Measurements from ENCODE around the gene ABCA3. TPM values are rescaled to one million over a fixed set of nuclear protein-coding genes. Genes with fewer than 3 reads are reported as not detected.

ABCA3 gene
- total RNA-seq, 1 experiment from 2014 or later = 3.5 TPM

DNA sequence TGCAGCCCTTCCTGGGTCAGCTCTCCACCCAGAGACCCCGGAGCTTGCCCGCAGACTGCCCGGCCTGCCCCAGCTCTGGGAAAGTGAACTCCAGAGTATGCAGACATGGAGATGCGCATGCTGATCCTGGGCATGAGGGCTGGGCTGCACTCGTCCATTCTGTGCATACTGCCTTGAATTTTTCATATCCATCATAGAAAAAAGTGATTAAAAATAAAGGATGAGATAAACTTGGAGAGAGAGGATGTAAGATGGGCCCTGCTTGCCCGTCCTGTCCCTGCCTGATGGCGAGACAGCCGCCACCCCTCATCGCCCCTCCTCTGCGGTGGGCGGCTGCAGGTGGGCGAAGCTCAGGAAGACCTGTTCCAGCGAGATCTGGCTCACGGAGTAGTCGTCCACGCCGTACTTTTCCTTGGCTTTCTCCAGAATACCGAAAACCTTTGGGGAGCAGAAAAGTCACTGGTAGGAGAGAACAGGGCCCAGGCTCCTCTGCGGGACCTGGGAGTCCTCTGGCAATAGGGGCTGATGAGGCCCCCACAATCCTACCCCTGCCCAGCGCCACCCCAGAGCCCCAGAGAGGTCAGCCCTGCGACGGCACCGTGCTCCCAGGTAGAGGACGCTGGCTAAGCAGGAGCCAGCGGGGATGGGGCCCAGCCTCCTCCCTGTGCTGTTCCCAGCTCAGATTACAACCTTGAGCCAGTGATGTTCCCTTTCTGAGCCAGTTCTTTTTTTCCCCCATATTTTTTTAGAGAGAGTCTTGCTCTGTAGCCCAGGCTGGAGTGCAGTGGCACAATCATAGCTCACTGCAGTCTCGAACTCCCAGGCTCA lies 63.9 kb downstream of the ABCA3 start:
- TF ChIP-seq, protein P1, sequence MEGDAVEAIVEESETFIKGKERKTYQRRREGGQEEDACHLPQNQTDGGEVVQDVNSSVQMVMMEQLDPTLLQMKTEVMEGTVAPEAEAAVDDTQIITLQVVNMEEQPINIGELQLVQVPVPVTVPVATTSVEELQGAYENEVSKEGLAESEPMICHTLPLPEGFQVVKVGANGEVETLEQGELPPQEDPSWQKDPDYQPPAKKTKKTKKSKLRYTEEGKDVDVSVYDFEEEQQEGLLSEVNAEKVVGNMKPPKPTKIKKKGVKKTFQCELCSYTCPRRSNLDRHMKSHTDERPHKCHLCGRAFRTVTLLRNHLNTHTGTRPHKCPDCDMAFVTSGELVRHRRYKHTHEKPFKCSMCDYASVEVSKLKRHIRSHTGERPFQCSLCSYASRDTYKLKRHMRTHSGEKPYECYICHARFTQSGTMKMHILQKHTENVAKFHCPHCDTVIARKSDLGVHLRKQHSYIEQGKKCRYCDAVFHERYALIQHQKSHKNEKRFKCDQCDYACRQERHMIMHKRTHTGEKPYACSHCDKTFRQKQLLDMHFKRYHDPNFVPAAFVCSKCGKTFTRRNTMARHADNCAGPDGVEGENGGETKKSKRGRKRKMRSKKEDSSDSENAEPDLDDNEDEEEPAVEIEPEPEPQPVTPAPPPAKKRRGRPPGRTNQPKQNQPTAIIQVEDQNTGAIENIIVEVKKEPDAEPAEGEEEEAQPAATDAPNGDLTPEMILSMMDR (IDR thresholded peaks at IDR 0.05; ENCODE audit: unreplicated experiment) = no peak
- Mint-ChIP-seq H3K27me3 (ENCODE audit: insufficient read depth, unreplicated experiment) (peaks cover 21% of the 10 kb centered on the region), H3K27ac (ENCODE audit: low read depth, unreplicated experiment) (no peak overlapping the region), H3K4me3 (ENCODE audit: unreplicated experiment) (no peak overlapping the region), H3K4me1 (ENCODE audit: insufficient read depth, unreplicated experiment) (no peaks in the 10 kb centered on the region), H3K9me3 (ENCODE audit: unreplicated experiment) (no peaks in the 10 kb centered on the region), H3K36me3 (ENCODE audit: insufficient read depth, unreplicated experiment) (peaks cover 6% of the 10 kb centered on the region)
- POLR2A ChIA-PET = no interaction called here
- BruUV-seq (replicated peaks) = no TSS peak
- DNase-seq (ENCODE audit: unreplicated experiment) = no peak
- intact Hi-C loops (cut with micrococcal nuclease) = no loop called here
- CTCF ChIA-PET = no interaction called here

DNA sequence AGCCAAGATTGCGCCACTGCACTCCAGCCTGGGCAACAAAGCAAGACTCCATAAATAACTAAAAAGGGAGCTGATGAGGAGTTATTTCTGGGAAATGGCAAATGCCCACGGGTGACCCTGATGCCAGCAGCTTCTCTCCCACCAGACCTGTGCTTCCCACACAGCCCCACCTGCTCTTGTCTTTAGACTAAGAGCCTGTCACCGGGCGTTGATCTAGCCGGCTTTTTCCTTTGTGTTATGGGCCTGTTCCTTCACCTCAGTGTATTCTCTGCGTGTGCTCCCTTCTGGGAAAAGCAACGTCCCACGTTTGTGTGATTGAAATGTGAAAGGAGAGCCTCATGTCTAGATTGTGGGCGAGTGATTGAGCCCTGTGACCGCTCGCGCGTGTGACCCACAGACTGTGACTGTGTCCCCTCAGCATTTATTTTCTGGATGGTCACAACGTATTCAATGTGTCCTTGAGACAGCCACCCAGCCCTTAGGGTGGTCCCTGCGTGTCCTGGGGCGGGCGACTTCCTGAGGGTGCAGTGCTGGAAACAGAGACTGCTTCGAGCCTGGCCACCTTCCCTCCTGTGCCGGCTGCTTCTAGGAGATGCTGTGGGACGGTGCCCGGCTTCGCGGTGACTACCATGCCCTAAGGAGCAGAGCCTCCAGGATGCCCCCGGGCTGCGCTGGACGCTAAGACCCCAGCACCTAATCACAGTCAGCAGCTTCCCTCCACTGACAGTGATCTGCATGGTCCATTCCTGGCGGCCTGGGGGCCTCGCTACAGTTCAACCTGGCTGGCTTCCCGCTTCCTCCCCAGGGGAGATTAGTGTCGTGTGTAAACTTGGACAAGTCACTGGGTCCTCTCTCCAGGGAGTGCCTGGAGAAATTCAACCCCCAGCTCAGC lies 64.8 kb downstream of the ABCA3 start:
- Mint-ChIP-seq H3K4me1 (ENCODE audit: insufficient read depth, unreplicated experiment) (no peaks in the 10 kb centered on the region), H3K27ac (ENCODE audit: low read depth, unreplicated experiment) (no peak overlapping the region), H3K9me3 (ENCODE audit: unreplicated experiment) (no peaks in the 10 kb centered on the region), H3K4me3 (ENCODE audit: unreplicated experiment) (no peak overlapping the region), H3K36me3 (ENCODE audit: insufficient read depth, unreplicated experiment) (peaks cover 2% of the 10 kb centered on the region), H3K27me3 (ENCODE audit: insufficient read depth, unreplicated experiment) (peaks cover 12% of the 10 kb centered on the region)
- DNase-seq (ENCODE audit: unreplicated experiment) = no peak
- ChIA-PET CTCF (no interaction called here), POLR2A (no interaction called here)
- intact Hi-C loops (cut with micrococcal nuclease) = no loop called here
- TF ChIP-seq, protein P1 (IDR thresholded peaks at IDR 0.05; ENCODE audit: unreplicated experiment) = no peak
- no TSS peak for BruUV-seq (replicated peaks)

DNA sequence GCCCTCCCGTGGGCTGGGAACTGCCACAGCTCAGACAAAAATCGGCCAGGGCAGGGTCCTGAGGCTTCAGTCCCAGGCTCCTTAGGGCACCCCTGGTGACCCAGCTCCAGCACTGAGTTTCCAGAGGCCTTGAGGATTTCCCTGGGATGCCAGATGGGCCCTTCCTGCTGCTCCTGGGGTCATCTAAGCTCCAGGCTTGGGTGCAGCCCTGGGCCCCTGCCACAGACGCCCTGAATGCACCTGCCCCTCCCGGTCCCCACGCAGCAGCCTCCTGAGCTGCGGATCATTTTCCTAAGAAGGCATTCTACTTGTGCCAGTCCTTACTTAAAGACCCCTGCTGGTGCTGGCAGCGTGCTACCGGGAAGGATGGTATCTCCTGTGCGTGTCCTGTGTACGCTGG lies 66.6 kb downstream of the ABCA3 start:
- Mint-ChIP-seq H3K4me3 (ENCODE audit: unreplicated experiment) (no peak overlapping the region), H3K27me3 (ENCODE audit: insufficient read depth, unreplicated experiment) (no peaks in the 10 kb centered on the region), H3K36me3 (ENCODE audit: insufficient read depth, unreplicated experiment) (no peaks in the 10 kb centered on the region), H3K27ac (ENCODE audit: low read depth, unreplicated experiment) (no peak overlapping the region), H3K4me1 (ENCODE audit: insufficient read depth, unreplicated experiment) (peaks cover 8% of the 10 kb centered on the region), H3K9me3 (ENCODE audit: unreplicated experiment) (no peaks in the 10 kb centered on the region)
- ChIA-PET POLR2A (no interaction called here), CTCF (no interaction called here)
- TF ChIP-seq, protein P1 (IDR thresholded peaks at IDR 0.05; ENCODE audit: unreplicated experiment) = no peak
- intact Hi-C loops (cut with micrococcal nuclease) = no loop called here
- TSS peak; percentile 24 for BruUV-seq (replicated peaks)
- DNase-seq (ENCODE audit: unreplicated experiment) = no peak

DNA sequence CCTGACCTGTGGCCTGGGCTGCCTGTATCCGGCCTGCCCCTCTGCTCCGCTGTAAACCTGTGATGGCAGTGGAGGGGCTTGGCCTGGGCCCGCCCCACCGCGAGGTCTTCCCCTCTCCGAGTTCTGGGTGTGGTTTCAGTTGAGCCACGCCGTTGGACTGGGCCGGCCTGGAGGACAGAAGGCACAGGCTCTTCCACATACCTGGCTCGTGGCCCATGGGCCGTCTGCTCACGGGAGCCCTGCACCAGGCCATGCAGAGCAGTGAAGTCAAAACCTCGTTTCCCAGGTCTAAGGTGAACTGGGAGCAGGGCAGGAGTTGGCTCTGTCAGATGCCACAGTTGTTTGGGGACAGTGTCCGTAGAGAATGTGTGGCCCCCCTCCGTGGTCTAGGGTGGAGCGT lies 67.0 kb downstream of the ABCA3 start:
- TF ChIP-seq, protein P1 (IDR thresholded peaks at IDR 0.05; ENCODE audit: unreplicated experiment) = no peak
- no TSS peak for BruUV-seq (replicated peaks)
- no peaks in the 10 kb centered on the region for H3K27me3 Mint-ChIP-seq (ENCODE audit: insufficient read depth, unreplicated experiment)
- intact Hi-C loops (cut with micrococcal nuclease) = no loop called here
- H3K4me1 Mint-ChIP-seq (ENCODE audit: insufficient read depth, unreplicated experiment) = peaks cover 8% of the 10 kb centered on the region
- no peaks in the 10 kb centered on the region for H3K9me3 Mint-ChIP-seq (ENCODE audit: unreplicated experiment)
- no peak for DNase-seq (ENCODE audit: unreplicated experiment)
- CTCF ChIA-PET = no interaction called here
- POLR2A ChIA-PET = no interaction called here
- H3K4me3 Mint-ChIP-seq (ENCODE audit: unreplicated experiment) = no peak overlapping the region
- H3K27ac Mint-ChIP-seq (ENCODE audit: low read depth, unreplicated experiment) = no peak overlapping the region
- no peaks in the 10 kb centered on the region for H3K36me3 Mint-ChIP-seq (ENCODE audit: insufficient read depth, unreplicated experiment)

All from MCF 10A (cell line).